Liver (tissue), 9 donors: ENCODE results near the gene NEUROG2. TPM values are rescaled to one million over a fixed set of nuclear protein-coding genes. Genes with fewer than 3 reads are reported as not detected.
A peak's percentile ranks its signal among the peaks of the same experiment; 100 is the strongest.

Source experiments
- DNase-seq: peaks from one replicate; pipeline ENCODE4 v3.0.0-alpha.2; 2017; ENCODE audit warnings: low spot score
- H3K27ac ChIP-seq, 2 donors: one replicate each; pipeline ENCODE4 v1.7.0; 2013; ENCODE audit warnings: inconsistent platforms in 2 of 2, low read length in 2 of 2, control low read depth in 1 of 2, low read depth in 1 of 2, mild to moderate bottlenecking in 1 of 2
- H3K27me3 ChIP-seq, 4 donors: one replicate each; pipeline versions ENCODE4 v1.6.1 to v1.7.0; 2013; ENCODE audit warnings: low read length in 3 of 4, inconsistent platforms in 1 of 4, mild to moderate bottlenecking in 1 of 4, moderate library complexity in 1 of 4; ENCODE audit not compliant: control insufficient read depth in 4 of 4, insufficient read depth in 4 of 4
- H3K36me3 ChIP-seq, 4 donors: one replicate each; pipeline versions ENCODE4 v1.6.1 to v1.7.0; 2013; ENCODE audit warnings: low read length in 3 of 4, mild to moderate bottlenecking in 3 of 4, low read depth in 1 of 4, moderate library complexity in 1 of 4; ENCODE audit not compliant: control insufficient read depth in 4 of 4, insufficient read depth in 3 of 4
- H3K4me1 ChIP-seq, 4 donors: one replicate each; pipeline versions ENCODE4 v1.6.1 to v1.7.0; 2013; ENCODE audit warnings: low read length in 3 of 4, mild to moderate bottlenecking in 3 of 4, moderate library complexity in 1 of 4; ENCODE audit not compliant: control insufficient read depth in 4 of 4, insufficient read depth in 4 of 4
- H3K4me3 ChIP-seq, 3 donors: one replicate each; pipeline versions ENCODE4 v1.6.1 to v1.7.0; 2013; ENCODE audit warnings: low read length in 3 of 3, control low read depth in 1 of 3, low read depth in 1 of 3, mild to moderate bottlenecking in 1 of 3
- H3K9ac ChIP-seq, 2 donors: one replicate each; pipeline ENCODE4 v1.7.0; 2013; ENCODE audit warnings: low read length in 2 of 2, mild to moderate bottlenecking in 2 of 2, moderate library complexity in 2 of 2, control low read depth in 1 of 2, low read depth in 1 of 2
- H3K9me3 ChIP-seq, 4 donors: one replicate each; pipeline versions ENCODE4 v1.6.1 to v1.7.0; 2013; ENCODE audit warnings: low read length in 3 of 4; ENCODE audit not compliant: control insufficient read depth in 4 of 4
- EGR1 ChIP-seq, 2 donors: IDR thresholded peaks; 2 replicates each; pipeline ENCODE4 v1.6.1; 2016 to 2018; ENCODE audit warnings: antibody characterized with exemption in 2 of 2, low read depth in 2 of 2
- FOXA1 ChIP-seq: IDR thresholded peaks from 2 replicates; pipeline ENCODE4 v1.6.1; 2016; ENCODE audit warnings: antibody characterized with exemption
- FOXA2 ChIP-seq: IDR thresholded peaks from 2 replicates; pipeline ENCODE4 v1.6.1; 2016; ENCODE audit warnings: antibody characterized with exemption
- GABPA ChIP-seq, 2 donors: IDR thresholded peaks in 1 of 2; conservative IDR thresholded peaks in 1 of 2; 2 replicates each; pipeline ENCODE4 v1.6.1; 2016; ENCODE audit warnings: antibody characterized with exemption in 2 of 2, mild to moderate bottlenecking in 1 of 2, moderate library complexity in 1 of 2
- HNF4A ChIP-seq, 2 donors: conservative IDR thresholded peaks; 2 replicates each; pipeline ENCODE4 v1.6.1; 2016; ENCODE audit warnings: antibody characterized with exemption in 2 of 2, mild to moderate bottlenecking in 2 of 2
- HNF4G ChIP-seq: IDR thresholded peaks from 2 replicates; pipeline ENCODE4 v1.6.1; 2016; ENCODE audit warnings: antibody characterized with exemption
- NR2F2 ChIP-seq: IDR thresholded peaks from 2 replicates; pipeline ENCODE4 v1.6.1; 2016; ENCODE audit warnings: antibody characterized with exemption
- RAD21 ChIP-seq, 2 donors: IDR thresholded peaks; 2 replicates each; pipeline ENCODE4 v1.6.1; 2016; ENCODE audit warnings: antibody characterized with exemption in 2 of 2, mild to moderate bottlenecking in 2 of 2
- RXRA ChIP-seq, 2 donors: IDR thresholded peaks; 2 replicates each; pipeline ENCODE4 v1.6.1; 2017 to 2018; ENCODE audit warnings: antibody characterized with exemption in 2 of 2, mild to moderate bottlenecking in 1 of 2
- SP1 ChIP-seq: IDR thresholded peaks from 2 replicates; pipeline ENCODE4 v1.6.1; 2018; ENCODE audit warnings: antibody characterized with exemption, mild to moderate bottlenecking
- WGBS: extraction: QIAGEN DNeasy Blood & Tissue Kit; methylation state at CpG from one replicate; pipeline ENCODE4 v1.1.7; 2013; 5-methylcytosine and 5-hydroxymethylcytosine counted together
- polyA plus RNA-seq, 2 donors: library from polyadenylated mRNA; stranded (reverse) in 1 of 2; unstranded in 1 of 2; fragments of 200-250 nt in 1 of 2; fragments of >200 nt in 1 of 2; fragmentation: Nextera tagmentation in 1 of 2; extraction: Ambion mirVana in 1 of 2; gene quantifications; one replicate each; pipeline versions ENCODE4 v1.2.1 to v1.2.3, GENCODE V29; 2013 to 2015
- total RNA-seq, 2 donors: library from RNA; depleted of rRNA; stranded (reverse); fragments of >200 nt; gene quantifications; one replicate each; pipeline ENCODE4 v1.2.3, GENCODE V29; 2014
- TF ChIP-seq, protein P1 (sequence below): fragments of 150-350 bp; IDR thresholded peaks from 2 replicates; pipeline ENCODE4 v1.5.1; 2017; ENCODE audit warnings: improper control_type of control experiment, low read depth, low read length; ENCODE audit not compliant: missing input control
- TF ChIP-seq, protein P2 (sequence below): IDR thresholded peaks from 2 replicates; pipeline ENCODE4 v1.6.1; 2016; ENCODE audit warnings: antibody characterized with exemption
- TF ChIP-seq, protein P3 (sequence below): IDR thresholded peaks from 2 replicates; pipeline ENCODE4 v1.6.1; 2016; ENCODE audit warnings: antibody characterized with exemption
- TF ChIP-seq, protein P4 (sequence below): IDR thresholded peaks from 2 replicates; pipeline ENCODE4 v1.6.1; 2016; ENCODE audit warnings: antibody characterized with exemption, mild to moderate bottlenecking
- donor health status: healthy.
- donor health status: healthy.
- donor health status: healthy.
- donor health status: healthy.
- donor health status: healthy.

Gene NEUROG2
- total and polyA plus RNA-seq, 4 donors, result not detected

DNA sequence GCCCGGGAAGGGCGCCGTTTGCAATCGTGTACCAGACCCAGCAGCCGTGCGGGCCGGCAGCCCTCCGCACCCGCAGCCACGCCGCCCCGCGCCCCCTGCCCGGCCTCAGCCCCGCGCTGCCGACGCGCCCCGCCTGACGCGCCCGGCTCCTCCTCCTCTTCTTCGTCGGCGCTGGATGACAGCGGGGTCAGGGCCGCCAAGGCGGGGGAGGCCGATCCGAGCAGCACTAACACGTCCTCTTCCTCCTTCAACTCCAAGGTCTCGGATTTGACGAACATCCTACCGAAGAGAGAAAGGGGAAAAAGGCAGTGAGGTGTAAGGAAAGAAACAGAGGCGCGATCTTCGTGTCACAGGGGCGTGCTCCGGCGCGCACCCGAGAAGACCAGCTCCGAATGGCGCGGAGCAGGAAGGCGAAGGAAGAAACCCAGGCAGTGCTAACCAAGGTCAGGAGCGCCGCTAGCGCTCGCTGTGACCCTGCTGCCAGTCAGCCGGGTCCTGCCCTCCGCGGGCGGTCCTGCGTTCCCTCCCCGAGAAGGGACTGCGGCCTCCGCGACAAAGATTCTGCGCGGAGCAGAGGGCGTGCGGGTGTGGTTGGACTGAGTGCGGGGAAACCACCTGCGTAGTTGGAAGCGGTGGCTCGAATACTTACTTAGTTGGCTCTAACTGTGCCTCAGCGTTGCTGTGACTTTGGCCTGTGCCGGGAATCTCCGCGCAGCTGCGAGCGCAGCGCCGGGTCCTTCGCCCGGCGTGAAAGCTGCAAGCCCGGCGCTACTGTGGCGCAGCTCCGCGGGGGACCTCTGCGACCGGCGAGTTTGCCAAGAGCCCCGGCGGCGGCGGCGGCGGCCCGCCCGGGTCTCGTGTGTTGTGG is 548 bp downstream of the NEUROG2 start:
- DNase-seq, result no peak

DNA sequence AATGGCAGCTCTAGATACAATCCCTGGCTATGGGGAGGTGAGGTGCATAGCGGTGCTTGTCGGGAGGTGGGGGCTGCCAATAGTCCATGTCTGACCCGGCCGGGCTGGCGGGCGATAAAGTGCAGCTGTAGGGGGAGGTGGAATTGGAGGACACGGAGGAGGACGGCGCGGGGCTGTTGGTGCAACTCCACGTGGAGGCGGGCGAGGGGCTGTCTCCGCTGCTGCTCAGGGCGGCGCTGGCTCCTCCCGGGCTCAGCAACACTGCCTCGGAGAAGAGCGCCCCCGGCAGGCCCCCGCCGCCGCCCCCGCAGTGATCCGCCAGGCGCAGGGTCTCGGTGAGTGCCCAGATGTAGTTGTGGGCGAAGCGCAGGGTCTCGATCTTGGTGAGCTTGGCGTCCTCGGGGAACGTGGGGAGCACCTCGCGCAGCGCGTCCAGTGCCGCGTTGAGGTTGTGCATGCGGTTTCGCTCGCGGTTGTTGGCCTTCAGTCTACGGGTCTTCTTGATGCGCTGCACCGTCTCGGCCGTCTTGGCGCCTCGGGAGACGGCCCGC is 1.3 kb downstream of the NEUROG2 start:
- TF ChIP-seq FOXA2 (no peak), NR2F2 (no peak), GABPA (IDR thresholded peaks at IDR 0.05 in 1 of 2, conservative IDR thresholded peaks at IDR 0.05 in 1 of 2) (no peak), FOXA1 (no peak), HNF4G (no peak), RAD21 (IDR thresholded peaks at IDR 0.05) (no peak), SP1 (no peak), HNF4A (conservative IDR thresholded peaks at IDR 0.05) (no peak)
- TF ChIP-seq, protein P1, sequence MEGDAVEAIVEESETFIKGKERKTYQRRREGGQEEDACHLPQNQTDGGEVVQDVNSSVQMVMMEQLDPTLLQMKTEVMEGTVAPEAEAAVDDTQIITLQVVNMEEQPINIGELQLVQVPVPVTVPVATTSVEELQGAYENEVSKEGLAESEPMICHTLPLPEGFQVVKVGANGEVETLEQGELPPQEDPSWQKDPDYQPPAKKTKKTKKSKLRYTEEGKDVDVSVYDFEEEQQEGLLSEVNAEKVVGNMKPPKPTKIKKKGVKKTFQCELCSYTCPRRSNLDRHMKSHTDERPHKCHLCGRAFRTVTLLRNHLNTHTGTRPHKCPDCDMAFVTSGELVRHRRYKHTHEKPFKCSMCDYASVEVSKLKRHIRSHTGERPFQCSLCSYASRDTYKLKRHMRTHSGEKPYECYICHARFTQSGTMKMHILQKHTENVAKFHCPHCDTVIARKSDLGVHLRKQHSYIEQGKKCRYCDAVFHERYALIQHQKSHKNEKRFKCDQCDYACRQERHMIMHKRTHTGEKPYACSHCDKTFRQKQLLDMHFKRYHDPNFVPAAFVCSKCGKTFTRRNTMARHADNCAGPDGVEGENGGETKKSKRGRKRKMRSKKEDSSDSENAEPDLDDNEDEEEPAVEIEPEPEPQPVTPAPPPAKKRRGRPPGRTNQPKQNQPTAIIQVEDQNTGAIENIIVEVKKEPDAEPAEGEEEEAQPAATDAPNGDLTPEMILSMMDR, result no peak
- TF ChIP-seq, protein P2, sequence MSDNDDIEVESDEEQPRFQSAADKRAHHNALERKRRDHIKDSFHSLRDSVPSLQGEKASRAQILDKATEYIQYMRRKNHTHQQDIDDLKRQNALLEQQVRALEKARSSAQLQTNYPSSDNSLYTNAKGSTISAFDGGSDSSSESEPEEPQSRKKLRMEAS, result no peak

More for the DNA sequence above, 548 bp downstream of the NEUROG2 start:
- peaks cover 0 to 2% (median 0%) of the 10 kb centered on the region in 4 donors for H3K9me3 ChIP-seq
- H3K4me3 ChIP-seq, result peak overlapping the region; percentile 47 to 68 (median 53)
- TF ChIP-seq, protein P3, sequence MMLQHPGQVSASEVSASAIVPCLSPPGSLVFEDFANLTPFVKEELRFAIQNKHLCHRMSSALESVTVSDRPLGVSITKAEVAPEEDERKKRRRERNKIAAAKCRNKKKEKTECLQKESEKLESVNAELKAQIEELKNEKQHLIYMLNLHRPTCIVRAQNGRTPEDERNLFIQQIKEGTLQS, result no peak
- TF ChIP-seq, protein P4, sequence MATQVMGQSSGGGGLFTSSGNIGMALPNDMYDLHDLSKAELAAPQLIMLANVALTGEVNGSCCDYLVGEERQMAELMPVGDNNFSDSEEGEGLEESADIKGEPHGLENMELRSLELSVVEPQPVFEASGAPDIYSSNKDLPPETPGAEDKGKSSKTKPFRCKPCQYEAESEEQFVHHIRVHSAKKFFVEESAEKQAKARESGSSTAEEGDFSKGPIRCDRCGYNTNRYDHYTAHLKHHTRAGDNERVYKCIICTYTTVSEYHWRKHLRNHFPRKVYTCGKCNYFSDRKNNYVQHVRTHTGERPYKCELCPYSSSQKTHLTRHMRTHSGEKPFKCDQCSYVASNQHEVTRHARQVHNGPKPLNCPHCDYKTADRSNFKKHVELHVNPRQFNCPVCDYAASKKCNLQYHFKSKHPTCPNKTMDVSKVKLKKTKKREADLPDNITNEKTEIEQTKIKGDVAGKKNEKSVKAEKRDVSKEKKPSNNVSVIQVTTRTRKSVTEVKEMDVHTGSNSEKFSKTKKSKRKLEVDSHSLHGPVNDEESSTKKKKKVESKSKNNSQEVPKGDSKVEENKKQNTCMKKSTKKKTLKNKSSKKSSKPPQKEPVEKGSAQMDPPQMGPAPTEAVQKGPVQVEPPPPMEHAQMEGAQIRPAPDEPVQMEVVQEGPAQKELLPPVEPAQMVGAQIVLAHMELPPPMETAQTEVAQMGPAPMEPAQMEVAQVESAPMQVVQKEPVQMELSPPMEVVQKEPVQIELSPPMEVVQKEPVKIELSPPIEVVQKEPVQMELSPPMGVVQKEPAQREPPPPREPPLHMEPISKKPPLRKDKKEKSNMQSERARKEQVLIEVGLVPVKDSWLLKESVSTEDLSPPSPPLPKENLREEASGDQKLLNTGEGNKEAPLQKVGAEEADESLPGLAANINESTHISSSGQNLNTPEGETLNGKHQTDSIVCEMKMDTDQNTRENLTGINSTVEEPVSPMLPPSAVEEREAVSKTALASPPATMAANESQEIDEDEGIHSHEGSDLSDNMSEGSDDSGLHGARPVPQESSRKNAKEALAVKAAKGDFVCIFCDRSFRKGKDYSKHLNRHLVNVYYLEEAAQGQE, result no peak
- TF ChIP-seq EGR1 (IDR thresholded peaks at IDR 0.05; ENCODE audit: low read depth in 2 of 2), result no peak
- no peak for TF ChIP-seq RXRA (IDR thresholded peaks at IDR 0.05)
- no peak overlapping the region for H3K27ac ChIP-seq
- 1% methylated on average over 96 of the region's 96 CpGs for WGBS
- H3K36me3 ChIP-seq, result no peaks in the 10 kb centered on the region
- H3K27me3 ChIP-seq, result peaks cover 7 to 50% (median 29%) of the 10 kb centered on the region in 4 donors
- no peak overlapping the region for H3K9ac ChIP-seq
- H3K4me1 ChIP-seq, result peaks cover 25 to 42% (median 31%) of the 10 kb centered on the region in 4 donors

More for the DNA sequence above, 1.3 kb downstream of the NEUROG2 start:
- Histone ChIP-seq H3K9me3 (peaks cover 0 to 2% (median 0%) of the 10 kb centered on the region in 4 donors), H3K36me3 (no peaks in the 10 kb centered on the region), H3K4me1 (peaks cover 27 to 48% (median 36%) of the 10 kb centered on the region in 4 donors), H3K27ac (no peak overlapping the region), H3K9ac (no peak overlapping the region), H3K27me3 (peaks cover 9 to 46% (median 27%) of the 10 kb centered on the region in 4 donors), H3K4me3 (peak overlapping the region in 2 of 3 donors; percentile 14 to 53)
- no peak for DNase-seq
- 4% methylated on average over 52 of the region's 52 CpGs for WGBS
